HEK293T (cell line): ENCODE measurements around the gene RNF43.

Source experiments
- BHLHE40 ChIP-seq: fragments of 450-650 bp; IDR thresholded peaks from 2 replicates; pipeline ENCODE4 v1.6.1; 2016; ENCODE audit warnings: mild to moderate bottlenecking, moderate library complexity, borderline replicate concordance
- CTBP1 ChIP-seq: fragments of 450-650 bp; IDR thresholded peaks from 2 replicates; pipeline ENCODE4 v1.6.1; 2016; ENCODE audit warnings: borderline replicate concordance
- FOXK2 ChIP-seq: fragments of 450-650 bp; IDR thresholded peaks from 2 replicates; pipeline ENCODE4 v1.6.1; 2016; ENCODE audit warnings: mild to moderate bottlenecking
- FOXM1 ChIP-seq: fragments of 450-650 bp; IDR thresholded peaks from 2 replicates; pipeline ENCODE4 v1.6.1; 2017; ENCODE audit warnings: mild to moderate bottlenecking, borderline replicate concordance
- HDGF ChIP-seq: fragments of 450-650 bp; IDR thresholded peaks from 2 replicates; pipeline ENCODE4 v1.6.1; 2017; ENCODE audit warnings: antibody characterized with exemption, borderline replicate concordance

DNA sequence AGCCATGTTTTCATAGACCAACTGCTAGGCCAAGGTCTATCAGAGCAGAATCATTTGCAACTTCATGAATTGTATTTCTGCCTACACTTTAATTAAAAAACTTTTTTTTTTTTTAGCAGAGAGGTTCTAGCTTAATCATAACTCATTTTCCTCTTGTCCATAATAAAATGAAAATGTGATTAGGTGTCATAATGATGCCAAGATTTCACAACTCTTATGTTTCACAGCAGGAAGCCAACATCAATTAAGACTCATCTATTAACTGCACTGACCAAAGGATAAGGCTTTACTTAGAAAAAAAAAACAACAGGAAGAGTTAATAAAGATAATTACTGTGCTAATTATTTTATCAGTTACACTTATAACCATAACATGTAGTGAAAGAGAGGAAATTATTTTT lies 18.9 kb upstream of the RNF43 start:
- TF ChIP-seq HDGF (no peak), CTBP1 (no peak), BHLHE40 (no peak), FOXM1 (no peak), FOXK2 (no peak)
